Ecto neural progenitor cell (in vitro differentiated cells): Measurements from ENCODE around the gene SMPX.

Source experiments
- DNase-seq: peaks from one replicate; pipeline ENCODE4 v3.0.0-alpha.2; 2018; ENCODE audit warnings: low spot score

Gene SMPX

GRCh38 chrX:21744060-21744459 is 13.9 kb downstream of the SMPX start:
- DNase-seq = no peak

DNA sequence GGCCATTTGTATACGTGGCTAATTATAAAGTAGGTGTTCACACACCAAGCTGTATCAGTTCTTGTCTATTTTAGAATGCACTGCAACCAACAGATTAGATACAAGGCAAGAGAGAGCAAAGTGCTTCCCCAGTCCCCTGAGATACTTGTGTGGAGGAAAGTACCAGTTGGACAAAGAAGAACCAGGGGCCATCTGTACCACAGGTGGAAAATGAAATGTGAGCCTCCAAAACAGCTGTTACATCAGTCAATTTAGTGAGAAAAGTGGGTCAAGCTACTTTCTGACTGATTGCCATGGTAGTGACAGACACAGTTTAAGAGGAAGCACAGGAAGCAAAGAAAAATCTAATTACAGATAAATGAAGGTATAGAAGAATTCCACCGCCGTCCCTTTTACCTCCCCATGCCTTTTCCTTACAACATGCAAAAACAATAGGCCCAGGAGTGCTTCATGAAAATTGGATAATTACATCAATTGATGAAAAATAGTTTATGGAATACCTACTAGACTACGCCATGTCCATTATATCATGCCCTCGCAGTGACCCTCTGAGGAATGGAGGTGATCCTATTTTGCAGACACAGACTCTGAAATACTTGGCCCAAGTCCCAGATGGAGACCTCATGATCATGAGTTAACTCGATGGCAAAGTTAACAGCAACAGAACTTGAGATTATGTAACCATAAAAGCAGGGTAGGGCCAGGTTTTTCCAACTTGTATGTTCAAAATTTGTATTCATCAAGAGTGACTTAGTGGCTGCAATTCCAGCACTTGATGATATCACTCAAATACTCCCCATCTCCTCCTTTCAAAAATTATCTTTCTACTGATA is 15.8 kb downstream of the SMPX start:
- DNase-seq = no peak

GRCh38 chrX:21741364-21741763 is 16.6 kb downstream of the SMPX start:
- DNase-seq = no peak

- no peak for DNase-seq
Observed at GRCh38 chrX:21740329-21741274, 17.3 kb downstream of the SMPX start.

DNA sequence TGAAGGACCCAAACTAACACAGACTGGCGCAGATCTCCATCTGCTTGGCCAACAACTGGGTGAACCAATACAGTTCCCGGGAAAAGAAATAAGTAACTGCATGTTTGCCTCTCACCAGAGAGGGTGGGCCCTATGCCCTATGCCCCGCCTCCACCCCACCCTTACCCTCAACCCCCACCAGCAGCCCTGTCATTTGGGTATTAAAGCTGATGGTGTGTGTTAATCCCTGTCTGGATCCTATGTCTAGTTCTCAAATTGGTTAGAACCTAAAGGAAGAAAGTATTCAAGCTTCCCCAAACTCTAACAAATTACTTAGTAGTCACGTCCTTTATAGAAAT is 19.0 kb downstream of the SMPX start:
- DNase-seq = no peak

- DNase-seq = peak; percentile 75
Observed at GRCh38 chrX:21738210-21738949, 19.5 kb downstream of the SMPX start.

DNA sequence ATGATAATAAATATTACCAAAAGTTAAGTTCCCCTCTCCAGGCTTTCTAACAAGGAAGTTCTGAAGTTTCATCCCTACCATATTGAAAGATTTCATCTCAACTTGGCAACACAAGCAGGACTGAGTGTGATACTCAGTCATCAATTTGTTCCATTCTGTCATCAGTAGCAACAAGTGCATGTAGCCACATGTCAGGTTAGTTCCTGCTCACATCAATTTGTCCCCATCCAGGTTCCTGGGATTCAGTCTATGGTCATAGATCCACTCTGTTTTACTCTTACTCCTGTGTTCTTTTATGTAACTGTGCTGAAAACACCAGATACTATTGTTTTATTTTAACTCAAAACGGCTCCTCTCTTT is 22.2 kb downstream of the SMPX start:
- no peak for DNase-seq

DNA sequence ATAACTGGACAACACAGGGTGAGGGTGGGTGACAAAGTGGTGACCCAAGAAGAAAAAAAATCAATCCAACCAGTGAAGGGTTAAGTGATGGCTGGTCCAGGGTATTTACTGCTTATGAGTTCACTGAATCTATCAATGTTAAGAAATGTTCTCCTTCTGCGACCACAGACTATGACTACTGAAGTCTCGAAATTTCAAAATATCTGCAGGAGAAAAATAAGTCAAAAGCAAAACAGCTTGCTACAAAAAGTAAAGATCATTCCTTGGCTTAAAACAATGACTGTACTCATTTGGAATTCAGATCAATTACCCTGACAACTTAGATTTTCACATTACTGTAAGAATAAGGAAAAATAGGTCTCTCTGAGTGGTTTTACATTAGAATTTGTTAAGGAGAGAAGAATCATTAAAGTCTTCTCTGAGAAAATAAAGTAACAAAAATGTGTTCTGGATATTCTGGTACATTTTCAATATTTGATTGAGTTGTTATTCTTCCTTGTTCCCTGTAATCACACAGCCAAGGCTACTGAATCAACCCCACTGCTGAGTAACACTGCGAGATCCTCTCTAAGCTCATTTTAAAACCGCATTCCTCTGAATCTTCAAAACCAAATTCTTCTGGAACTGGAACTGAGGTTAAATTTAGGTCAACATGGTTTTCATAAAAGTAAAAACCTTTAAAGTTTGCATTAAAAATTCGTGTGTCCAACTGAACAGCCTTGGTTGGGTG is 22.7 kb downstream of the SMPX start:
- no peak for DNase-seq

DNA sequence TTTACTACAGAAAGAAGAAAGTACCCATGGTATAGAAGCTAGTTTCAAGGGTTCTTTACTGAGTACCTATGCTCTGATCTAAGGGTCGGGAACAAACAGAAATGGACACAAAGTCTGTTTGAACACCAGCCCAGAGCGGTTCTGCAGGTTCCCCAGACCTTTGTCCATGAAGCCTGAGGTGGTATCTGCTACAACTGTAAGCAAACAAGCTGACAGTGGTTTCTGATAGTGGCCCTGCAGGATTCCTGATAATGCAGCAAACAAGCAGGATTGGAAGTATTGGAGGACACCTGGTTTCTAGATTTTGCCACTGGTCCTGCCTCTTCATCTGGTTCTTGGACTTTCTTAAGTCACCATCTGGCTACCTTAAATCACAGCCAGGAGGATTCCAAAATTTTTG is 23.7 kb downstream of the SMPX start:
- DNase-seq = no peak

- no peak for DNase-seq
Observed at GRCh38 chrX:21733705-21734104, 24.2 kb downstream of the SMPX start.

GRCh38 chrX:21730026-21730425 is 27.9 kb downstream of the SMPX start:
- DNase-seq = no peak

DNA sequence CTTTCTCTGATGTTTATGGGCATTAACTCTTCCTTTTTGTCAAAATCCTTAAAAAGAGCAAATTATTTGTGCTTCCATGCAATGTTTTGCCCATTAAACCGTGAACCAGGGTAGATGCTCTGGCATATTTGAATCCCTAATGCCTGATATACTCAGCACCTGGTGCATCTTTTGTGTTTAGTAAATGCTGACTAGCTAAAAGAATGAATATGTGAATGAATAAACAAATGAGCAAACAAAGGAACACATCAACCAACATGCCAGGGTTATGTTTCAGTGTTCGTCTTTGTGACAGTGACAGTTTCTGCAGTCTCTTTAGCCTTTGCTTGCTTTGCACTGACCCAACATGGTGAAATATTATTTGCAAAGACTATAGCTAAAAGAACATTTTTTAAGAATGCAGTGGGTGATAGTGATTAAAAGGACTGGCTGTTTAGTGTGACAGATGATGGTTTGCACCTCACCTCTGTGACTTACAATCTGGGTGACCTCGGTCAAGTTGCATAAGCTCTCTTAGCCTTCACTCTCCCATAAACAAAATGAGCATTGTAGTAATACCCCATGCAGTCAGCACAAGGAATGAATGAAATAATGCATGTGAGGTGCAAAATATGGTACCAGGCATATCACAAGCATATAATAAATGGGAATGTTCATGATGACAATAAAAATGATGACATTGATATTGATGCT is 29.5 kb downstream of the SMPX start:
- DNase-seq = no peak

DNA sequence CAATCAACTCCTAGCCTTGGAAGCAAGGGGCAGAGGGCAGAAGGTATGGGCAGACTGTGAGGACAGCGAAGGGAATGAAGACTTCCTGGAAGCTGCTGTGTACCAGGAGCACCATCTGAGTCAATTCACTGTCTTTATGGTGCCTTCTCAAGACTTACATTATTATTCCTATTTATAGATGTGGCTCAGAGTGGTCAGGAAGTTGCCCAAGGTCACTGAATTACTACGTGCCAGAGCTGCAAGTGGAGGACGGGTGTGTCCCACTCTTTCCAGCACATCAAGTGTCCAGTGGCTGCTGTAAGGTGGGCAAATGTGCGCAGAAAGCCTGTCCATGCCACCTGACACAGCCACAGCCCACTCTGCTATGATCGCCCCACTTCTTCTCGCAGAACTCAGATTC is 32.0 kb downstream of the SMPX start:
- DNase-seq = no peak

- no peak for DNase-seq
Observed at GRCh38 chrX:21725496-21725895, 32.4 kb downstream of the SMPX start.

DNA sequence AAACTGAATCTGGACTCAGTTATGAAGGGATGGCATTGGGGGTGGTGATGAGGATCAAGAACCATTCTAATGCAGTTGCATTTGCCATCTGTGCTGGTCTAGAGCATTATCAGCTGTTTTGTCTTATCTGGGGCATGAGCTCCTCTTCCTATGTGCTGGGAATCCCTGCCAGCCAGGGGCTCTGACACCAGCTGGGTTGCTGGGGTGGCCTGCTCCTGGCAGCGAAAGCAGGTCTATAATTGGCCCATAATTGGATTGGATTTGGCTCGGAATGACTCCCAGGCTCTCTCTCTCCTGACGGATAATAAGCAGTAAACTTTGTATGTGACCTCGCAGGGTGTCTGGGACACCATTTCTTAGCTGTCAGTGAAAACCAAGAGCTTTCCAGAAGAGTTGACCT is 34.1 kb downstream of the SMPX start:
- DNase-seq = no peak

DNA sequence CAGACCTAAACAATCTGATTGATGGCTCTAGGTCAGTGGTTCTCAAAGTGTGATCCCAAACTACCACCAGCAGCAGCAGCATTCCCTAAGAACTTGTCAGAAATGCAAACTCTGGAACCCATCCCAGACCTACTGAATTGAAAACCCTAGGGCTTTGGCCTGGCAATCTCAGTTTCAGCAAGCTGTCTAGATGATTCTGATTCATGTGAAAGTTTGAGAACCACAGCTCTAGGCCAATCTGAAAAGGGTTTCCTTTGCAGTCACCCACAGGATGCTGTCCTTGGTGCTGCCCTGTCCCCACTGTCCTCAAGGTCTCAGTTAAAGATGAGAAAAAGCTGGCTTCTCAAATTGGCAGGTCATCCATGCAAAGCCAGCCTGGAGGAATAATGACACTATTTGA is 34.8 kb downstream of the SMPX start:
- DNase-seq = no peak

DNA sequence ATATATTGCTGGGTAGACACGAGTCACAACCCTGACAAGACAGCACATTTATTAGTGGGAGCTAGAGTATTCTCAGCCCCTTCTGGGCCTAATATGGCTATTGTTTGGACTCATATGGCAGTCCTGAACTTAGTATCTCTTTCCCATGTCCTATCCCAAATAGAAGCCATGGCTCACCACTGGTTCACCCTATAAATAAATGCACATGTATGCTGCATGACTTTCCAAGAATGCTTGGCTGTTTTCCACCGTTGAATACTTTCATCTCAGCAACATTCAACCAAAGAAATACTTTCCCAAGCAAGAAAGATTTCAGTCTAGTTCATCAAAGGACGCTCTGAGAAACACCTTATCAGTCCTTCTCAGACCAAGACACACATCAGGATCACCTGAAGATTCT is 36.7 kb downstream of the SMPX start:
- no peak for DNase-seq

DNA sequence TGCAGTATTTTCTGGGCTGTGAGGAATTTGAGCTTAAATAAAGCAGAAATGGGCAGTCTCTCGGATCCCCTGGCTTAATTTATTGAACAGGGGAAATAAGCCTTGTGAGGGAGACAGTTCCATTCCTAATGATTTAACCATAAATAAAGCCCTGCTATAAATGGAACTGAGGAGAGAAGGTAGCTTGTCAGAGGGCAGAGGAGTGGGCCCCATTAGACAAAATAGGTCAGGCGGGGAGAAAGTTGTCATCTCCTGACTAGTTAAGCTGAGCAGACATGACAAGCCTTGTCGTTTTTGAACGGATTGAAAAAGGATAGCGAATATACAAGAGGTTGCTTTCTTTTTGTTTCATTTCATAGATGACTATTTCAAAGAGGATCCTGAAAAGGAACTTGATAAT is 39.3 kb downstream of the SMPX start:
- DNase-seq = no peak

DNA sequence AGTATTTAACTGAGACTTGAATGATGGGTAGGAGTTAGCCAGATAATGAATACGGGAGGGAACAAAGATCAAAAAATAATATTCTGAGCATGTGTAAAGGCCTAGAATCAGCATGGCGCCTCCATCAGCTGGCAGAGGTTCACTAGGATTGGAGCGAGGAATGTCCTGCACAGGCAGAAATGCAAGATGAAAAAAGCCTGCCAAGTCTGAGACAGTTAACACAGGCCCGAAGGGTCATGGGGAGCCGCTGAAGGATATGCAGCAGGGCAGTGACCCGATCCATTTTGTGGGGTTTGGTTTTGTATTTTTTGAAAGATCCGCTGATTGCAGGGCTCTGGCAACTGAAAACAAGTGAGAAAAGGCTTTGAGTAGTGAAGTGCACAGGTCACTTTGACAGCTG is 40.1 kb downstream of the SMPX start:
- no peak for DNase-seq

DNA sequence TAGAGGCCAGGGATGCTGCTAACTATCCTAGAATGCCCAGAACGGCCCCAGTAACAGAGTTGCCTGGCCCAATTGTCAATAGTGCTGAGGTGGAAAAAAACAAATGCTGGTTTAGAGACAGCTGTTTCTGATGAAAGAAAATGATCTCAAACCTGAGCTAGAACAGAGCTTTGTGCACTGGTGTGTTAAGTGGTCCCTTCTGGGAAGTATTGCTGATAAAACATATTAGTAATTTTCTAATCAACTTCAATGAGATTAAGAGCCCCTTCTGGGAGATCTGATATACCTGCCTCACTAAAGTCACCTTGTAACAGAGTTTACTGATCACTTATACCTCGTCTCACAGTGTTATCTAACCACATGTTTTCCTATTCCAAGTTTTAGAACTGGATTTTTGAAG is 42.1 kb downstream of the SMPX start:
- DNase-seq = no peak

DNA sequence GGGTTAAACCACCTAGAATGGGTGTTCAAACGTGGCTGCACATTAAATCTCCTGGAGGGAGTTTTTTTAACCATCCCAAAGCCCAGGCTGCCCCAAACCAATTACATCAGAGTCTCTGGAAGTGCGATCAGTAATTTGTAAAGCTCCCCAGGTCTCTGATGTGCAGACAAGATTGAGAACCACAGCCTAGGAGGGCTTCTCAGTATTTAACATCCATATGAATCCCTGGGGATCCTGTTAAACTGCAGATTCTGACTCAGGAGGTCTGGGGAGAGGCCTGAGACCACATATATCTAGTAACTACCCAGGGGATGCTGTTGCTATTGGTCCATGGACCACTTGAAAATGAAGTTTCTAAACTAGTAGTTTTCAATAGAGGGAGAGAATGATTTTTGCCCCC is 42.6 kb downstream of the SMPX start:
- DNase-seq = no peak

DNA sequence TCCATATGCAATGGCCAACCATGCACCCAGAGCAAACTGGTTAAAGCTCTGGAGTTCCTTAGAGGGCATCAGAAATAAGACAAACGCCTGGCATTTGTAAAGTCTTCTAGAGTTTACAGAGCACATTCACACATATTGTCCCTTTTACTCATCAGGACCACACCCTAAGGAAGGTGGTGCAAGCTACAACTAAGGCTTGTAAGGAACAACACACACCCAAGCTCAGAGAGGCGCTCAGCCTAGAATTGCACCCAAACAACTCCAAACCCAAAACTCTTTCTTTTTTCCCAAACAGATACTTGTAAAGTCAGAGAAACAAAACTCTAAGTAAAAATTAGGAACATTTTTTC is 46.1 kb downstream of the SMPX start:
- no peak for DNase-seq
